ENCODE results near the gene ZNF444.

- TF ChIP-seq, protein P1, sequence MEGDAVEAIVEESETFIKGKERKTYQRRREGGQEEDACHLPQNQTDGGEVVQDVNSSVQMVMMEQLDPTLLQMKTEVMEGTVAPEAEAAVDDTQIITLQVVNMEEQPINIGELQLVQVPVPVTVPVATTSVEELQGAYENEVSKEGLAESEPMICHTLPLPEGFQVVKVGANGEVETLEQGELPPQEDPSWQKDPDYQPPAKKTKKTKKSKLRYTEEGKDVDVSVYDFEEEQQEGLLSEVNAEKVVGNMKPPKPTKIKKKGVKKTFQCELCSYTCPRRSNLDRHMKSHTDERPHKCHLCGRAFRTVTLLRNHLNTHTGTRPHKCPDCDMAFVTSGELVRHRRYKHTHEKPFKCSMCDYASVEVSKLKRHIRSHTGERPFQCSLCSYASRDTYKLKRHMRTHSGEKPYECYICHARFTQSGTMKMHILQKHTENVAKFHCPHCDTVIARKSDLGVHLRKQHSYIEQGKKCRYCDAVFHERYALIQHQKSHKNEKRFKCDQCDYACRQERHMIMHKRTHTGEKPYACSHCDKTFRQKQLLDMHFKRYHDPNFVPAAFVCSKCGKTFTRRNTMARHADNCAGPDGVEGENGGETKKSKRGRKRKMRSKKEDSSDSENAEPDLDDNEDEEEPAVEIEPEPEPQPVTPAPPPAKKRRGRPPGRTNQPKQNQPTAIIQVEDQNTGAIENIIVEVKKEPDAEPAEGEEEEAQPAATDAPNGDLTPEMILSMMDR (IDR thresholded peaks at IDR 0.05), result no peak
- TF ChIP-seq POLR2A (IDR thresholded peaks at IDR 0.05) (no peak), POLR2AphosphoS5 (IDR thresholded peaks at IDR 0.05) (no peak)
Observed at GRCh38 chr19:56118666-56119581, 22.2 kb upstream of the ZNF444 start.

All from prostate gland (tissue), 2 donors.